Esophagus muscularis mucosa (tissue), 4 donors: Measurements from ENCODE around the gene WRNIP1. TPM values are rescaled to one million over a fixed set of nuclear protein-coding genes. Genes with fewer than 3 reads are reported as not detected.

Experiments
- DNase-seq: peaks from one replicate; pipeline ENCODE4 v3.0.0-alpha.2; 2017; ENCODE audit errors: extremely low spot score
- H3K27ac ChIP-seq, 4 donors: fragments of 200-600 bp; sonication (generic); replicated peaks in 1 of 4; 1 replicate in 3 of 4; 2 replicates in 1 of 4; pipeline ENCODE4 v1.5.1; 2016 to 2019; ENCODE audit warnings: mild to moderate bottlenecking in 1 of 4
- H3K27me3 ChIP-seq, 4 donors: fragments of 200-600 bp; sonication (generic); one replicate each; pipeline versions ENCODE4 v1.5.1 to v1.6.0; 2016 to 2019
- H3K36me3 ChIP-seq, 4 donors: fragments of 200-600 bp; sonication (generic); one replicate each; pipeline ENCODE4 v1.5.1; 2016 to 2019
- H3K4me1 ChIP-seq, 4 donors: fragments of 200-600 bp; sonication (generic); one replicate each; pipeline ENCODE4 v1.5.1; 2016 to 2019
- H3K4me3 ChIP-seq, 4 donors: fragments of 200-600 bp; sonication (generic); 1 replicate in 2 of 4; 2 replicates in 2 of 4; pipeline ENCODE4 v1.5.1; 2016 to 2019; ENCODE audit warnings: mild to moderate bottlenecking in 4 of 4, moderate library complexity in 1 of 4
- H3K9me3 ChIP-seq, 4 donors: fragments of 200-600 bp; sonication (generic); 1 replicate in 3 of 4; 2 replicates in 1 of 4; pipeline ENCODE4 v1.5.1; 2016 to 2019
- CTCF ChIP-seq, 3 experiments: fragments of 200-600 bp in 2 of 3; fragments of 450-650 bp in 1 of 3; sonication (generic) in 2 of 3; IDR thresholded peaks; one replicate each; pipeline ENCODE4 v1.5.1; 2017 to 2019; ENCODE audit warnings: antibody characterized with exemption in 3 of 3, mild to moderate bottlenecking in 2 of 3, moderate library complexity in 1 of 3
- EP300 ChIP-seq: sonication (generic); formaldehyde crosslinking; IDR thresholded peaks from one replicate; pipeline ENCODE4 v1.6.1; 2017; ENCODE audit warnings: antibody characterized with exemption
- POLR2A ChIP-seq: fragments of 450-650 bp; IDR thresholded peaks from one replicate; pipeline ENCODE4 v1.6.1; 2017; ENCODE audit warnings: antibody characterized with exemption, moderate library complexity, mild to moderate bottlenecking, low read depth
- POLR2AphosphoS5 ChIP-seq, 2 donors: sonication (generic); formaldehyde crosslinking; IDR thresholded peaks; one replicate each; pipeline ENCODE4 v1.6.1; 2017; ENCODE audit warnings: antibody characterized with exemption in 2 of 2
- WGBS: methylation state at CpG from one replicate; pipeline ENCODE4 v1.1.5; 2018; 5-methylcytosine and 5-hydroxymethylcytosine counted together
- intact Hi-C: fragments of 100-400 bp; cut with DNase I; formaldehyde crosslinking; loops from one replicate; pipeline ENCODE4 v1.15.1; 2023
- total RNA-seq, 4 donors: library from RNA; depleted of rRNA; stranded (reverse); fragments of >200 nt; gene quantifications; one replicate each; pipeline versions ENCODE4 v1.1.0 to v1.2.1, GENCODE V29; 2016

Gene WRNIP1
- total RNA-seq, 4 donors from 2014 or later = 55.2 to 77.2 (median 63.7) TPM

DNA sequence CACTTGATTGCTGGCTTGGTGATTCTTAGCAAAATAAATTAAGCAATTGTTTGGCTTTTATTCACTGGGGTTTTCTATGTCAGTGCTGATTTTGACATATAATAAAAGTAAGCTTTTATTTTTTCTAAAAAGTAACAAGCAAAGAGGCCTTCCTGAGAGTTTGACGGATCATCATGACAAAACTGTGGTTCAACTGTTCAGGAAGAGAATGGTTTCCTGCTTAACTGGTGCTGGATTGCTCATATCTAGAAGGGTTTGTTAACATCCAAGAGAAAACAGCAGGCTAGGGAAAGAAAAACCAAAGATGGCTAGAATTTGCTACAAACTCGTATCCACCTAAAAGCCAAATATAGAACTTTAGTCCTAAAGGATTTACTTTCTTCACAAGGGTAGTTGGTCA, 55.2 kb downstream of the WRNIP1 start:
- Histone ChIP-seq H3K4me3 (no peak overlapping the region), H3K4me1 (peaks cover 17 to 30% (median 22%) of the 10 kb centered on the region in 4 donors), H3K27ac (no peak overlapping the region), H3K27me3 (no peaks in the 10 kb centered on the region), H3K36me3 (no peaks in the 10 kb centered on the region), H3K9me3 (peaks cover 0 to 10% (median 8%) of the 10 kb centered on the region in 4 donors)
- no peak for DNase-seq
- no peak for TF ChIP-seq POLR2AphosphoS5 (IDR thresholded peaks at IDR 0.05)
- TF ChIP-seq POLR2A = no peak
- no peak for TF ChIP-seq CTCF (IDR thresholded peaks at IDR 0.05)
- TF ChIP-seq EP300 = no peak
- WGBS = 85% methylated on average over 2 of the region's 2 CpGs
- intact Hi-C loops = no loop called here

GRCh38 chr6:2821554-2821953, 56.4 kb downstream of the WRNIP1 start:
- Histone ChIP-seq H3K27ac (no peak overlapping the region), H3K27me3 (no peaks in the 10 kb centered on the region), H3K4me3 (no peak overlapping the region), H3K9me3 (no peaks in the 10 kb centered on the region), H3K4me1 (peaks cover 17 to 30% (median 22%) of the 10 kb centered on the region in 4 donors), H3K36me3 (no peaks in the 10 kb centered on the region)
- intact Hi-C loops = no loop called here
- WGBS = 93% methylated on average over 3 of the region's 3 CpGs
- peak; percentile 55 for DNase-seq
- TF ChIP-seq POLR2A (no peak), POLR2AphosphoS5 (IDR thresholded peaks at IDR 0.05) (no peak), EP300 (no peak), CTCF (IDR thresholded peaks at IDR 0.05) (no peak)

- Histone ChIP-seq H3K36me3 (no peaks in the 10 kb centered on the region), H3K4me1 (peaks cover 8 to 19% (median 14%) of the 10 kb centered on the region in 4 donors), H3K9me3 (no peaks in the 10 kb centered on the region), H3K4me3 (no peak overlapping the region), H3K27me3 (no peaks in the 10 kb centered on the region), H3K27ac (no peak overlapping the region)
- intact Hi-C loops = no loop called here
- no peak for TF ChIP-seq POLR2AphosphoS5 (IDR thresholded peaks at IDR 0.05)
- TF ChIP-seq POLR2A = no peak
- TF ChIP-seq EP300 = no peak
- TF ChIP-seq CTCF (IDR thresholded peaks at IDR 0.05) = no peak
- DNase-seq = peak; percentile 82
- 93% methylated on average over 7 of the region's 7 CpGs for WGBS
Observed at GRCh38 chr6:2823104-2823850, 58.1 kb downstream of the WRNIP1 start.

DNA sequence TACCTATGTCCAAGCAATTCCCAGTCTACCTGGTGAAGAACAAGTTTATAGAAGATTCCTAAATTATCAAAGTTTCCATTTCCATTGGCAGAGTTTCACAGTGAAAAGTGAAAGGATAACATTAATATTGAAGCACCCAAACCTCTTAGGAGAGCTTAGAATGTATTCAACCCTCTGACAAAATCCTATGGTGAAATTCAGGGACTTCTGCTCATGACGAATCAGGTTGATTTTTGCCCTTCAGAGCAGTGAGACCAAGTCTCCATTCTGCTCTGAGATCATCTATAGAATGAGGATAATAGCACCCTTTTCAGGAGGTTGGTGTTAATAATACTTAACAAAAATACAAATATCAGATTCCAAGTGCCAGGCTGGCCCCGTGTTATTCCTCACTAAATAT, 60.9 kb downstream of the WRNIP1 start:
- 78% methylated on average over 2 of the region's 2 CpGs for WGBS
- Histone ChIP-seq H3K4me1 (no peaks in the 10 kb centered on the region), H3K36me3 (no peaks in the 10 kb centered on the region), H3K9me3 (no peaks in the 10 kb centered on the region), H3K4me3 (no peak overlapping the region), H3K27ac (no peak overlapping the region), H3K27me3 (no peaks in the 10 kb centered on the region)
- no peak for TF ChIP-seq POLR2AphosphoS5 (IDR thresholded peaks at IDR 0.05)
- no peak for TF ChIP-seq EP300
- TF ChIP-seq CTCF (IDR thresholded peaks at IDR 0.05) = no peak
- no peak for TF ChIP-seq POLR2A
- DNase-seq = no peak
- intact Hi-C loops = no loop called here
